ENCODE results near the gene YWHAE. TPM values are rescaled to one million over a fixed set of nuclear protein-coding genes. Genes with fewer than 3 reads are reported as not detected.
A peak's percentile ranks its signal among the peaks of the same experiment; 100 is the strongest.

The YWHAE gene
- total and polyA plus RNA-seq, 9 of the 15 experiments (the other 6 are each of a cell fraction or from before 2014, with no cell fraction given): 184 to 727 (median 448) TPM

DNA sequence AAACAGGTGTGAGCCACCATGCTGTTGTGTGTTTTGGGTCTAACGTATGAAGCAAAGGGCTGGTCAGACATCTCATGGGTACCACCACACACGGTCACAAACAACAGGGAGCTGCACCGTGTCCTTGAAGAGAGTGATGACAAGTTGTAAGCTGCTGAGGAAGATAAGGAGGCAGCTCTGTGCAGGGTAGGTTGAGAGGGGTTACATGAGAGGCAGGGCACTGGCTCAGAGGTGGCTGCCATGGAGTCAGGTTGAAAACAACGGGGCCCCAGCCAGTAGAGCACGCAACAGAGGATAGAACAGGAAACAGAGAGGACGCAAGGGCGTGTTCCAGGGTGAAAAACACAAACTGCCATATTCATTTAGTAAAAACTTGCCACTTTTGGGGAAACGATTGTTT, 68.3 kb downstream of the YWHAE start (continued):
- TF ChIP-seq, protein P1, sequence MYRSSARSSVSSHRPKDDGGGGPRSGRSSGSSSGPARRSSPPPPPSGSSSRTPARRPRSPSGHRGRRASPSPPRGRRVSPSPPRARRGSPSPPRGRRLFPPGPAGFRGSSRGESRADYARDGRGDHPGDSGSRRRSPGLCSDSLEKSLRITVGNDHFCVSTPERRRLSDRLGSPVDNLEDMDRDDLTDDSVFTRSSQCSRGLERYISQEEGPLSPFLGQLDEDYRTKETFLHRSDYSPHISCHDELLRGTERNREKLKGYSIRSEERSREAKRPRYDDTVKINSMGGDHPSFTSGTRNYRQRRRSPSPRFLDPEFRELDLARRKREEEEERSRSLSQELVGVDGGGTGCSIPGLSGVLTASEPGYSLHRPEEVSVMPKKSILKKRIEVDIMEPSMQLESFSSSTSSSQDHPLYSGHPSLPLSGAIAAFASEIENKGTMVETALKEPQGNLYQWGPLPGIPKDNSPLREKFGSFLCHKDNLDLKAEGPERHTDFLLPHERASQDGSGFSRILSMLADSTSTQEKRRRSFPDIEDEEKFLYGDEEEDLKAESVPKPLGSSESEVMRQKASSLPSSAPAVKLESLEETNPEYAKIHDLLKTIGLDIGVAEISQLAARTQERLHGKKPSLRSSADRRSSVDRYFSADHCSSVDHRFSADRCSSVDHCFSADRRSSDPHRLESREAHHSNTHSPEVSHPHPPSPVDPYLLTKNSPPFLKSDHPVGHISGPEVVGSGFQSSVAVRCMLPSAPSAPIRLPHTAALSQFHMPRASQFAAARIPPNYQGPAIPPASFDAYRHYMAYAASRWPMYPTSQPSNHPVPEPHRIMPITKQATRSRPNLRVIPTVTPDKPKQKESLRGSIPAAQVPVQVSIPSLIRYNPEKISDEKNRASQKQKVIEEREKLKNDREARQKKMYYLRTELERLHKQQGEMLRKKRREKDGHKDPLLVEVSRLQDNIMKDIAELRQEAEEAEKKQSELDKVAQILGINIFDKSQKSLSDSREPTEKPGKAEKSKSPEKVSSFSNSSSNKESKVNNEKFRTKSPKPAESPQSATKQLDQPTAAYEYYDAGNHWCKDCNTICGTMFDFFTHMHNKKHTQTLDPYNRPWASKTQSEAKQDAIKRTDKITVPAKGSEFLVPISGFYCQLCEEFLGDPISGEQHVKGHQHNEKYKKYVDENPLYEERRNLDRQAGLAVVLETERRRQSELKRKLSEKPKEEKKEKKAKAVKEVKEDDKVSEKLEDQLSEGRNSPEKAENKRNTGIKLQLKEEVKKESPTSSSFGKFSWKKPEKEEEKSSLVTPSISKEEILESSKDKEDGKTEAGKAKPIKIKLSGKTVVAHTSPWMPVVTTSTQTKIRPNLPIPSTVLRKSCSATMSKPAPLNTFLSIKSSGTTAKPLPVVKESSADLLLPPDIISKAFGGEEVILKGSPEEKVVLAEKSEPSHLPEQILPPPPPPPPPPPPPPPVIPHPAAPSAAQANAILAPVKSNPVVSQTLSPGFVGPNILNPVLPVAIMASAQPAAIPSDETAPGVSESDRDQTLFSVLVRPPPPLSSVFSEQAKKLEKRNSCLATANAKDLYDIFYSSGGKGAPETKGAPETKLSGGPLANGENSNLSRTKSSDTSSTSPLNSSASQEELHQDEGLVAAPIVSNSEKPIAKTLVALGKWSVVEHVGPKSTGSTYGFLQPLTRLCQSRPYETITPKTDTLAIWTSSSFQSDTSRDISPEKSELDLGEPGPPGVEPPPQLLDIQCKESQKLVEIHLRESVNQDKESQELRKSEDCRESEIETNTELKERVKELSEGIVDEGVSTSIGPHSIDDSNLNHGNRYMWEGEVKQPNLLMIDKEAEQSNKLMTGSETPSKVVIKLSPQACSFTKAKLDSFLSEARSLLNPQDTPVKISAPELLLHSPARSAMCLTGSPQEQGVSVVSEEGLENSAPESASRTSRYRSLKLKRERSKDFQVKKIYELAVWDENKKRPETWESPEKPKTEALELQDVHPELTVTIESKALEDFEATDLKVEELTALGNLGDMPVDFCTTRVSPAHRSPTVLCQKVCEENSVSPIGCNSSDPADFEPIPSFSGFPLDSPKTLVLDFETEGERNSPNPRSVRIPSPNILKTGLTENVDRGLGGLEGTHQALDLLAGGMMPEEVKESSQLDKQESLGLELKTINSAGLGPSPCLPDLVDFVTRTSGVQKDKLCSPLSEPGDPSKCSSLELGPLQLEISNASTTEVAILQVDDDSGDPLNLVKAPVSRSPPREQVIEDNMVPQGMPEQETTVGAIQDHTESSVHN (IDR thresholded peaks at IDR 0.05; ENCODE audit: borderline replicate concordance in 1 of 2, low read depth in 1 of 2): no peak
- no peak for TF ChIP-seq POLR2A (conservative IDR thresholded peaks at IDR 0.05)
- TF ChIP-seq SRSF3 (IDR thresholded peaks at IDR 0.05; ENCODE audit: insufficient read depth, low read length): no peak
- TF ChIP-seq MEIS2 (IDR thresholded peaks at IDR 0.05; ENCODE audit: partially characterized antibody): peak; percentile 95

Measured in K562 (cell line).